ENCODE results near the gene ZC3H12A.

- no peak for TF ChIP-seq POLR2A (IDR thresholded peaks at IDR 0.05)
- TF ChIP-seq CTCF (IDR thresholded peaks at IDR 0.05): no peak
These were observed 2.8 kb upstream of the ZC3H12A start for GRCh38 chr1:37471345-37472231.

Data from lower leg skin (tissue), 3 donors.